Thyroid gland (tissue), 4 donors: ENCODE results near the gene IWS1. TPM values are rescaled to one million over a fixed set of nuclear protein-coding genes. Genes with fewer than 3 reads are reported as not detected.

Experiments used
- DNase-seq, 2 donors: peaks; one replicate each; pipeline ENCODE4 v3.0.0-alpha.2; 2019
- H3K27ac ChIP-seq, 3 donors: fragments of 200-600 bp; sonication (generic); 1 replicate in 2 of 3; 2 replicates in 1 of 3; pipeline ENCODE4 v1.5.1; 2016 to 2019; ENCODE audit warnings: mild to moderate bottlenecking in 1 of 3, moderate library complexity in 1 of 3
- H3K27me3 ChIP-seq: fragments of 200-600 bp; sonication (generic); one replicate; pipeline ENCODE4 v1.5.1; 2019
- H3K36me3 ChIP-seq, 2 donors: fragments of 200-600 bp; sonication (generic); one replicate each; pipeline ENCODE4 v1.5.1; 2016 to 2019
- H3K4me1 ChIP-seq, 2 donors: fragments of 200-600 bp; sonication (generic); one replicate each; pipeline ENCODE4 v1.5.1; 2017 to 2019
- H3K4me3 ChIP-seq, 3 donors: fragments of 200-600 bp; sonication (generic); replicated peaks in 1 of 3; 1 replicate in 2 of 3; 2 replicates in 1 of 3; pipeline ENCODE4 v1.5.1; 2016; ENCODE audit warnings: mild to moderate bottlenecking in 1 of 3
- H3K9me3 ChIP-seq: fragments of 200-600 bp; sonication (generic); one replicate; pipeline ENCODE4 v1.5.1; 2017
- CTCF ChIP-seq, 6 experiments: fragments of 200-600 bp in 3 of 6; fragments of 450-650 bp in 3 of 6; sonication (generic) in 3 of 6; IDR thresholded peaks; one replicate each; pipeline ENCODE4 v1.5.1; 2016 to 2019; ENCODE audit warnings: antibody characterized with exemption in 6 of 6, mild to moderate bottlenecking in 2 of 6, inconsistent platforms in 1 of 6, moderate library complexity in 1 of 6
- POLR2A ChIP-seq, 2 donors: fragments of 450-650 bp; IDR thresholded peaks; one replicate each; pipeline ENCODE4 v1.6.1; 2017; ENCODE audit warnings: antibody characterized with exemption in 2 of 2, mild to moderate bottlenecking in 2 of 2, moderate library complexity in 1 of 2
- WGBS, 2 donors: methylation state at CpG; one replicate each; pipeline ENCODE4 v1.1.5; 2017; 5-methylcytosine and 5-hydroxymethylcytosine counted together
- intact Hi-C: fragments of 100-400 bp; cut with DNase I; formaldehyde crosslinking; loops from one replicate; pipeline ENCODE4 v1.15.1; 2023
- total RNA-seq, 4 donors: library from RNA; depleted of rRNA; stranded (reverse); fragments of >200 nt; gene quantifications; one replicate each; pipeline ENCODE4 v1.2.3, GENCODE V29; 2016

Gene IWS1
- total RNA-seq, 4 donors from 2014 or later = 33.8 to 70.4 (median 42.1) TPM

- DNase-seq = no peak
- H3K4me3 ChIP-seq = no peak overlapping the region
- 50 to 63% methylated on average over 2 of the region's 2 CpGs for WGBS, 2 donors
- peaks cover 37 to 41% of the 10 kb centered on the region in 2 donors for H3K36me3 ChIP-seq
- no peaks in the 10 kb centered on the region for H3K27me3 ChIP-seq
- intact Hi-C loops = loop anchor here (10.0 kb wide), 1 partner anchor 157 kb away; no protein-coding TSS in a partner anchor
- H3K4me1 ChIP-seq = peaks cover 5 to 11% of the 10 kb centered on the region in 2 donors
- no peak overlapping the region for H3K27ac ChIP-seq
- no peak for TF ChIP-seq CTCF (IDR thresholded peaks at IDR 0.05)
- no peak for TF ChIP-seq POLR2A (IDR thresholded peaks at IDR 0.05)
- H3K9me3 ChIP-seq = no peaks in the 10 kb centered on the region
Observed at GRCh38 chr2:127482031-127482430, 44.3 kb downstream of the IWS1 start.

- peaks cover 22 to 25% of the 10 kb centered on the region in 2 donors for H3K36me3 ChIP-seq
- intact Hi-C loops = loop anchor here (10.0 kb wide), 1 partner anchor 155 kb away; no protein-coding TSS in a partner anchor
- 58 to 68% methylated on average over 8 of the region's 8 CpGs for WGBS, 2 donors
- TF ChIP-seq CTCF (IDR thresholded peaks at IDR 0.05) (no peak), POLR2A (IDR thresholded peaks at IDR 0.05) (no peak)
- DNase-seq = peak in 1 of 2 donors; percentile 22
- no peak overlapping the region for H3K4me3 ChIP-seq
- H3K9me3 ChIP-seq = no peaks in the 10 kb centered on the region
- H3K27me3 ChIP-seq = no peaks in the 10 kb centered on the region
- H3K27ac ChIP-seq = no peak overlapping the region
- H3K4me1 ChIP-seq = peaks cover under 1 to 7% of the 10 kb centered on the region in 2 donors
Observed at GRCh38 chr2:127479866-127480743, 46.2 kb downstream of the IWS1 start.

- intact Hi-C loops = no loop called here
- Histone ChIP-seq H3K27ac (no peak overlapping the region), H3K9me3 (no peaks in the 10 kb centered on the region), H3K4me1 (no peaks in the 10 kb centered on the region), H3K27me3 (no peaks in the 10 kb centered on the region), H3K4me3 (no peak overlapping the region), H3K36me3 (peaks cover 22 to 25% of the 10 kb centered on the region in 2 donors)
- no peak for TF ChIP-seq POLR2A (IDR thresholded peaks at IDR 0.05)
- peak in 5 of 6 experiments; percentile 8 to 69 (median 55) for TF ChIP-seq CTCF (IDR thresholded peaks at IDR 0.05)
- WGBS, 2 donors = 73 to 75% methylated on average over 5 of the region's 5 CpGs
- DNase-seq = no peak
Observed at GRCh38 chr2:127479219-127479825, 47.0 kb downstream of the IWS1 start.

- DNase-seq = no peak
- Histone ChIP-seq H3K36me3 (peaks cover 7 to 10% of the 10 kb centered on the region in 2 donors), H3K27me3 (no peaks in the 10 kb centered on the region), H3K4me1 (no peaks in the 10 kb centered on the region), H3K9me3 (no peaks in the 10 kb centered on the region), H3K4me3 (no peak overlapping the region), H3K27ac (no peak overlapping the region)
- no peak for TF ChIP-seq CTCF (IDR thresholded peaks at IDR 0.05)
- no peak for TF ChIP-seq POLR2A (IDR thresholded peaks at IDR 0.05)
- 98% methylated on average over 2 of the region's 2 CpGs for WGBS, 2 donors
- intact Hi-C loops = no loop called here
Observed at GRCh38 chr2:127475788-127476187, 50.5 kb downstream of the IWS1 start.

- WGBS, 2 donors = 100% methylated on average over 1 of the region's 1 CpG
- Histone ChIP-seq H3K27me3 (no peaks in the 10 kb centered on the region), H3K9me3 (no peaks in the 10 kb centered on the region), H3K4me1 (no peaks in the 10 kb centered on the region), H3K27ac (no peak overlapping the region), H3K4me3 (no peak overlapping the region), H3K36me3 (no peaks in the 10 kb centered on the region)
- intact Hi-C loops = no loop called here
- TF ChIP-seq CTCF (IDR thresholded peaks at IDR 0.05) (no peak), POLR2A (IDR thresholded peaks at IDR 0.05) (no peak)
- no peak for DNase-seq
Observed at GRCh38 chr2:127472268-127472667, 54.0 kb downstream of the IWS1 start.
